22Rv1 (cell line): ENCODE measurements around the gene UNC13B.

ENCODE experiments used
- CTCF ChIP-seq: fragments of 450-650 bp; IDR thresholded peaks from 2 replicates; pipeline ENCODE4 v1.5.1; 2017; ENCODE audit warnings: mild to moderate bottlenecking
- ZFX ChIP-seq: fragments of 450-650 bp; IDR thresholded peaks from 2 replicates; pipeline ENCODE4 v1.6.1; 2017; ENCODE audit warnings: antibody characterized with exemption, borderline replicate concordance

GRCh38 chr9:35254984-35255857, 93.4 kb downstream of the UNC13B start:
- no peak for TF ChIP-seq CTCF
- TF ChIP-seq ZFX, result no peak
